ENCODE results near the gene TAF6.

The TAF6 gene

GRCh38 chr7:100088621-100089457, 30.3 kb downstream of the TAF6 start, which contains the start of gene COPS6:
COPS6 (plus strand) TSS chr7:100088969; CDS start chr7:100088991, 22 bp downstream.
- peak; percentile 93 for TF ChIP-seq POLR2A (IDR thresholded peaks at IDR 0.05; ENCODE audit: low read depth, low read length)
- FAIRE-seq = no peak
- DNase-seq (ENCODE audit: insufficient read length, low spot score) = no peak

- TF ChIP-seq POLR2A (IDR thresholded peaks at IDR 0.05; ENCODE audit: low read depth, low read length) = no peak
- FAIRE-seq (no peak), DNase-seq (ENCODE audit: insufficient read length, low spot score) (no peak)
Measured at GRCh38 chr7:100088095-100088620, 31.0 kb downstream of the TAF6 start.

- DNase-seq (ENCODE audit: insufficient read length, low spot score) (peak; percentile 61), FAIRE-seq (peak; percentile 20)
- no peak for TF ChIP-seq POLR2A (IDR thresholded peaks at IDR 0.05; ENCODE audit: low read depth, low read length)
Measured at GRCh38 chr7:100087055-100087750, 32.0 kb downstream of the TAF6 start.

- no peak for TF ChIP-seq POLR2A (IDR thresholded peaks at IDR 0.05; ENCODE audit: low read depth, low read length)
- FAIRE-seq = no peak
- no peak for DNase-seq (ENCODE audit: insufficient read length, low spot score)
Measured at GRCh38 chr7:100085515-100085914, 33.6 kb downstream of the TAF6 start.

- DNase-seq (ENCODE audit: insufficient read length, low spot score) = no peak
- FAIRE-seq = no peak
- TF ChIP-seq POLR2A (IDR thresholded peaks at IDR 0.05; ENCODE audit: low read depth, low read length) = no peak
Measured at GRCh38 chr7:100082978-100083377, 36.2 kb downstream of the TAF6 start.

GRCh38 chr7:100081535-100082102, 37.5 kb downstream of the TAF6 start, which contains the start of gene ZNF3:
ZNF3 (minus strand) TSS chr7:100081723; CDS start chr7:100077357, 4,366 bp downstream.
- peak; percentile 94 for DNase-seq (ENCODE audit: insufficient read length, low spot score)
- FAIRE-seq = peak; percentile 36
- peak; percentile 39; the same call in 1 of the 2 replicates for TF ChIP-seq POLR2A (IDR thresholded peaks at IDR 0.05; ENCODE audit: low read depth, low read length)

GRCh38 chr7:100080907-100081534, 38.1 kb downstream of the TAF6 start:
- no peak for TF ChIP-seq POLR2A (IDR thresholded peaks at IDR 0.05; ENCODE audit: low read depth, low read length)
- FAIRE-seq (no peak), DNase-seq (ENCODE audit: insufficient read length, low spot score) (no peak)

GRCh38 chr7:100079024-100079560, 40.1 kb downstream of the TAF6 start:
- no peak for FAIRE-seq
- no peak for TF ChIP-seq POLR2A (IDR thresholded peaks at IDR 0.05; ENCODE audit: low read depth, low read length)
- no peak for DNase-seq (ENCODE audit: insufficient read length, low spot score)

- FAIRE-seq = no peak
- DNase-seq (ENCODE audit: insufficient read length, low spot score) = no peak
- TF ChIP-seq POLR2A (IDR thresholded peaks at IDR 0.05; ENCODE audit: low read depth, low read length) = no peak
Measured at GRCh38 chr7:100077205-100077604, 42.0 kb downstream of the TAF6 start.

- no peak for DNase-seq (ENCODE audit: insufficient read length, low spot score)
- no peak for FAIRE-seq
- TF ChIP-seq POLR2A (IDR thresholded peaks at IDR 0.05; ENCODE audit: low read depth, low read length) = no peak
Measured at GRCh38 chr7:100075418-100075817, 43.7 kb downstream of the TAF6 start.

GRCh38 chr7:100074841-100075240, 44.3 kb downstream of the TAF6 start:
- DNase-seq (ENCODE audit: insufficient read length, low spot score) (no peak), FAIRE-seq (no peak)
- no peak for TF ChIP-seq POLR2A (IDR thresholded peaks at IDR 0.05; ENCODE audit: low read depth, low read length)

GRCh38 chr7:100072462-100072861, 46.7 kb downstream of the TAF6 start:
- no peak for TF ChIP-seq POLR2A (IDR thresholded peaks at IDR 0.05; ENCODE audit: low read depth, low read length)
- FAIRE-seq (no peak), DNase-seq (ENCODE audit: insufficient read length, low spot score) (no peak)

GRCh38 chr7:100071018-100071723, 48.0 kb downstream of the TAF6 start:
- FAIRE-seq = no peak
- DNase-seq (ENCODE audit: insufficient read length, low spot score) = no peak
- TF ChIP-seq POLR2A (IDR thresholded peaks at IDR 0.05; ENCODE audit: low read depth, low read length) = no peak
